GM19438 (cell line): ENCODE data around the gene PRR13.
"Not testable (repeated sequence)": the region's sequence is repeated elsewhere in the genome, so short reads cannot be mapped to it uniquely, and the experiment has no call there.

Experiments used
- ATAC-seq: cut with Tn5 transposase; IDR thresholded peaks from one replicate; pipeline ENCODE4 v1.9.1; 2021; ENCODE audit warnings: low read depth; ENCODE audit not compliant: unreplicated experiment

PRR13 gene, protein sequence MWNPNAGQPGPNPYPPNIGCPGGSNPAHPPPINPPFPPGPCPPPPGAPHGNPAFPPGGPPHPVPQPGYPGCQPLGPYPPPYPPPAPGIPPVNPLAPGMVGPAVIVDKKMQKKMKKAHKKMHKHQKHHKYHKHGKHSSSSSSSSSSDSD

DNA sequence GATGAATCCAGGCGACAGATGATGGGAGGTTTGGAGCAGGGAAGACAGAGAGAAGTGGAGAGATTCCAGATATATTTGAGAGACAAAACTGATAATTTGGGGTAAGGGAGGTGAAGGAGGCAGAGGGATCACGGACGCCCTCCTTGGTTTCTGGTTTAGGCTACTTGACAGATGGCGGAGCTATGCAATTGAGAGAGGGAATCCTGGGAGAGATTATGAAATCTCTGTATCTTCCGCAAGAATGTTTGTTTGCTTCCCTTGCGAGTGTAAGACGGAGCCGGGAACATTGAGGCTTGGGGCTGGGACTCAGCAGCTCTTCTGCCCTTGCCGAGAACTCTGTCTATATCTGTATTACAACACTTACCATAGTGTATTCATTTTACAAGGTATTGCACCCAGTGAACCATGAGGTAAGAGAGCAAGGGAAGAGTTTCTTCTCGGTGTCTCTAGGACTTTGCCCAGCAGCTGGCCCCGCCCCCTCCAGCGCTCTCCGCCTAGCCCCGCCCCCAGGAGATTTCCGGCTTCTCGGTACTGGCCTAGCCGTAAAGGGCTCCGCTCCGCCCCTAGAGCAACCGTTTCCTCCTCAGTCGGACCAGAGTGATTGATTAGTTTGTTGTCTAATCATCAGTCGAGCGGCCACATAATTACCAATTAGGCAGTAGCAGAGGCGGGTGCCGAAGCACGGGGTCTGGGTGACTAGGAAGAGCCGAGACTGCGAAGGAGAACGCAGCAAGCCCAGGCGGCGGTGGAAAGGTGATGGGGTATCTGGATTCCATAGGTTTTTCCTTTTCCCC, at the start of gene PRR13:
Gene PRR13, plus strand, starts transcription at position 695 of the 794 bp plus-strand sequence. CDS start 981 bp downstream, outside the sequence.
- ATAC-seq, result peak; percentile 97

DNA sequence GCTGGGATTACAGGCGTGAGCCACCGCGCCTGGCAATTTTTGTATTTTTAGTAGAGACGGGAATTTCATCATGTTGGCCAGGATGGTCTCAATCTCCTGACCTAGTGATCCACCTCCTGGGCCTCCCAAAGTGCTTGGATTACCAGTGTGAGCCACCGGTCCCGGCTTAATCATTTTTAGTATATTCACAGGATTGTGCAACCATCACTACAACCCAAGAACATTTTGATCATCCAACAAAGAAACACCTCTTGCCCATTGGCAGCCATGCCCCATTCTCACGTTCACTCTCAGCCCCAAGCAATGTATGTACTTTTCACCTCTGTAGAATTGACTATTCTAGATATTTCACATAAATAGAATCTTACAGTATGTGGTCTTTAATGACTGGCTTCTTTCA, 41.6 kb upstream of the PRR13 start:
- no peak for ATAC-seq

DNA sequence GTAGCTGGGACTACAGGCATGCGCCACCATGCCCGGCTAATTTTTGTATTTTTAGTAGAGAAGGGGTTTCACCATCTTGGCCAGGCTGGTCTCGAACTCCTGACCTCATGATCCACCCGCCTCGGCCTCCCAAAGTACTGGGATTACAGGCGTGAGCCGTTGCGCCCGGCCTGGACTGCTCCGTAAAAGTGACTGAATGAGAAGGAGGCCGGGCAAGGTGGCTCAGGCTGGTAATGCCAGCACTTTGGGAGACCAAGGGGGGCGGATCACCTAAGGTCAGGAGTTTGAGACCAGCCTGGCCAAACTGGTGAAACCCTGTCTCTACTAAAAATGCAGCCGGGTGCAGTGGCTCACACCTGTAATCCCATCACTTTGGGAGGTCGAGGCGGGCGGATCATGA, 39.2 kb upstream of the PRR13 start:
- not testable (repeated sequence) for ATAC-seq

DNA sequence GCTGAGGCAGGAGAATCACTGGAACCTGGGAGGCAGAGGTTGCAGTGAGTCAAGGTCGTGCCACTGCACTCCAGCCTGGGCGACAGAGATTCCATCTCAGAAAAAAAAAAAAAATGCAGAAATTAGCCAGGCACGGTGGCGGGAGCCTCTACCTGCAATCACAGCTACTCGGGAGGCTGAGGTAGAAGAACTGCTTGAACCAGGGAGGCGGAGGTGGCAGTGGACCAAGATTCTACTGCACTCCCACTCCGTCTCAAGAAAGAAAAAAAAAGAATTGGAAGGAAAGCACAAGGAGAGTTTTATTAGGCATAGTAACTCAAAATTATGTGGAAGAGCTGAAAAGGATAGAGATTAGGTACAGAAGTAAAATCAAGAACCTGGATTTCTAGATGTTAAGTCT, 38.7 kb upstream of the PRR13 start:
- ATAC-seq, result no peak

DNA sequence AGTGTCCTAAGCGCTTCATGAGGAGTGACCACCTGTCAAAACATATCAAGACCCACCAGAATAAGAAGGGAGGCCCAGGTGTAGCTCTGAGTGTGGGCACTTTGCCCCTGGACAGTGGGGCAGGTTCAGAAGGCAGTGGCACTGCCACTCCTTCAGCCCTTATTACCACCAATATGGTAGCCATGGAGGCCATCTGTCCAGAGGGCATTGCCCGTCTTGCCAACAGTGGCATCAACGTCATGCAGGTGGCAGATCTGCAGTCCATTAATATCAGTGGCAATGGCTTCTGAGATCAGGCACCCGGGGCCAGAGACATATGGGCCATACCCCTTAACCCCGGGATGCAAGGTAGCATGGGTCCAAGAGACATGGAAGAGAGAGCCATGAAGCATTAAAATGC, 30.6 kb upstream of the PRR13 start:
- ATAC-seq, result no peak

DNA sequence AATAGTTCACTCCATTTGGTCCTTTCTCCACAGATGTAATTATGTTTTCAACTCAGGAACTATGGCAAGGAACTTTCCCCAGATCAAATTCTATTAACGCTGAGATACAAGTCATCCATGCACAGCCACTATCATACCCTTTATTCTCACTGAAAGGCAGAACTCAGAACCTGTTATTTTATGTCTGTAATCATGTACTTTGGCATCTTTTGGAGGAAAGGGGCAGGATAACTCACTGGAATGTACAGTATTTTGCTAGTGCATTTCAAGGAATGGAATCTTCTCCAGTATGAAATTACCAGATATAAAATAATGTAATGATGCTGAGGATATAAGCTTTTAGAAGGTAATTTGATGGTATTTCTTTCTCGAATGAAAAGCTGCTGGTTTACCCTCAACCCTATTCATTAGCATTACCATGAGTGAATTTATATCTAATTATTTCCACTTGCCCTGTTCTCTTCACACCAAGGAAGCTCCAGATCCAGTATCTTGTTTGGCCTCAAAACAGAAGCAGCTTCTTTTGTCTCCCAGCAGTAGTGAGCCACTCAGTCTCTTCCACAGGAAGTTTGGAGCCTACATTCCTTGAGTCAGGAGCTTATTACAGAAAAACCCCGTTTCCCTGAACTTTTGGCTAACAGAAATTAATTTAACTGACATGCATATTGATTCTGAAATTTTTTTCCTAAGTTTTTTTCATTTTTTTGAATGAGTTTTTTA, 27.9 kb upstream of the PRR13 start:
- ATAC-seq, result no peak

DNA sequence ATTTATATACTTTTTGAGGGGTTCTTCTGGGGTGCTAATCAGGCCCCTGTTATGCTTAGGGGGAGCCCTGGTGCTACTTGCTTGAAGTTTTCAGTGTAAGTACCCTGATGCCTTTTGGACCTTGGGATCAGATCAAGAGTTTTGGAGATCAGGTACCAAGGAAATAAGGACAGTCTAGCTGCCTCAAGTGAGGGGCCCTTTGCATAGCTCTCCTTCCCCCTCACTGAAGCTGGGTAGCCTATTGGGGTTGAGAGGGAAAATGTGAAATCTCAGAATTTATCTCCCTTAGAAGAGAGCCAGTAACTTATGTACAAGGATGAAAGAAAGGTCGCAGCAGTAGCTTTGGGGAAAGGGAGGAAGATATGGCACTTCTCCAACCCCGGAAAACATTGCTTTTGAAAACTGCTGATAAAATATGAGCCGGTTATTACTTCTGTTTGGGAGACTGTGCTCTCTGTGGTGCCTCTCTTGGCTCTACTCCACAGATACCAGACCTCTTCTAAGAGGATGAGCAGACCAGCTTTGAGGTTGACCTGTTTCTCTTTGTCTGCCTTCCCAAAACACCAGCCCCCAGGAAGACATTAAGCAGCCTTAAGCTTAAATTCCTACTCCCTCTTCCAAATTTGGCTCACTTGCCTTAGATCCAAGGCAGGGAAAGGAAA, 26.6 kb upstream of the PRR13 start:
- ATAC-seq, result no peak

DNA sequence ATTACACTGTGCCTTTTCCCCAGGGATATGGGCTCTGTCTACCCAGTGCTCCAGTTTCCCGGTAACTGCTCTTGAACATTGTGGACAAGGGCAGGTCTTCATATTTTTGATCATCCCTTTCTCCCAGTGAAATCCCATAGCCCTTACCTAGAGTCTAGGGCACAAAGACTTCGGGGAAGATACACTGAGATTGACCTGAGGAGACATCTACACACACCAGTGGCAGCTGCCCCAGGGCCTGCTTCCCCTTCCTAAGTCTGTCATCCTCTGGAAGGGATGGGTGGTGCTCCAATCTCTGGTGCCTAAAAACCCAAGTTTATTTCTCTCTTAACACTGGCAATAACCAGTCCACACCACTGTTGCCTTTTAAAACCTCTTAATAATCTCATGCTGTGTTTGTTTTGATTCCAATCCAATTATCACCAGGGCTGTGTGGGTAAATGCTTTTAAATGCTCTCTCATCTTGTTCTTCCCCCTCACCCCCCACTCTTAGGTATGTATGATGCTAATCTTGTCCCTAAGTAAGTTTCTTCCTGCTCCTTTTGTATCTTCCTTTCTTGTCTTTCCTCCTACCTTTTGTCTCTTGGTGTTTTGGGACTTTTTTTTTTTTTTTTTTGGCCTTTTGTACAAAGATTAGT, 25.7 kb upstream of the PRR13 start:
- ATAC-seq, result not testable (repeated sequence)

DNA sequence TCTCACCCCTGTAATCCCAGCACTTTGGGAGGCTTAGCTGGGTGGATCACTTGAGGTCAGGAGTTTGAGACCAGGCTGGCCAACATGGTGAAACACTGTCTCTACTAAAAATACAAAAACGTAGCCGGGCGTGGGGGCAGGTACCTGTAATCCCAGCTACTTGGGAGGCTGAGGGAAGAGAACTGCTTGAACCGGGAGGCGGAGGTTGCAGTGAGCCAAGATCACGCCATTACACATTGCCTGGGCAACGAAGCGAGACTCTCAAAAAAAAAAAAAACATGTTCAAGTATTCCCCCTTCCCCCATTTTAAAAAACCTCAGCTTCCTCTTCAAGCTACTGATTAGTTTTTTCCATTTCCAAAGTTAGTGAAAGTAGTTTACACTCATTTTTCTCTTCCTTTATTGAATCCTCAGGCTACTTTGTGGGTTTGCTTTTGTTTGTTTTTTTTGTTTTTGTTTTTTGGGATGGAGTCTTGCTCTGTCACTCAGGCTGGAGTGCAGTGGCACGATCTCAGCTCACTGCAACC, 24.2 kb upstream of the PRR13 start:
- not testable (repeated sequence) for ATAC-seq

DNA sequence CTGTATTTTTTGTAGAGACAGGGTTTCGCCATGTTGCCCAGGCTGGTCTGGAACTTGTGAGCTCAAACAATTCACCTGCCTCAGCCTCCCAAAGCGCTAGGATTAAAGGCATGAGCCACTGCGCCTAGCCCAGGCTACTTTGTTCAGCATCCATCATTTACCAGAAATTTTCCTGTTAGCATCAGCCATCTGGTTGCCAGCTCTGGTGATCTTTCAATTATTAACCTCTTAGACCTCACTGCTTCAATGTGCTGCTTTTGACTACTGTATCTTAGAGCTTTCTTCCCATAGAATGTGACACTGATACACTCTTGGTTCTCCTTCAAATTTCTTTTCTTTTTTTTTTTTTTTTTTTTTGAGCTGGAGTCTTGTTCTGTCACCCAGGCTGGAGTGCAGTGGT, 23.3 kb upstream of the PRR13 start:
- ATAC-seq, result no peak

DNA sequence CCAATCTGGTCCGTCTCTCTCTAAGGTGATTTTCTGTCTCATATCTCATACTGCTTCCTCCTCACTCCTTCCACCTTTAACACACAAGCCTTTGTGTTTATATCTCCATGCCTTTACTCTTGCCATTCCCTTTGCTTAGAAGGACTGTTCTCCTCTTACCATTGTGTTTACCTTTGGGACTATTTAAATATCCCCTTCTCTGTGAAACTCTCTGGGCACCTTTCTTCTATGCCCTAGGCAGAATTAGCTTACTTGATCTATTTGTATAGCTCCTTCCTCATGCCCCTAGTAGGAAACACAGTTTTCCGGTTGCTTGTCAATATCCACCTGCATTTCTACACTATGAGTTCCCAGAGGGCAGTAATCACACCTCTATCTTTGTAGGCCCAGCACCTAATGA, 21.8 kb upstream of the PRR13 start:
- no peak for ATAC-seq

DNA sequence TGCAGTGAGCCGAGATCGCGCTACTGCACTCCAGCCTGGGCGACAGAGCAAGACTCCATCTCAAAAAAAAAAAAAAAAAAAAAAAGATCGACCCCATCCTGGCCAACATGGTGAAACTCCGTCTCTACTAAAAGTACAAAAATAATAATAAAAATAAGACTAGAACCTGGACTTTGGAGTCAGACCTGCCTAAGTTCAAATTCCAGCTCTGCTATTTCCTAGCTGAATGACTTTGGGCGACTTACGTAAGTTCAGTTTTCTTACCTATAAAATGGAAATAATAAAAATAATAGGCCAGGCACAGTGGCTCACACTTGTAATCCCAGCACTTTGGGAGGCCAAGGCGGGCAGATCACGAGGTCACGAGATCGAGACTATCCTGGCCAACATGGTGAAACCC, 19.3 kb upstream of the PRR13 start:
- ATAC-seq, result not testable (repeated sequence)

DNA sequence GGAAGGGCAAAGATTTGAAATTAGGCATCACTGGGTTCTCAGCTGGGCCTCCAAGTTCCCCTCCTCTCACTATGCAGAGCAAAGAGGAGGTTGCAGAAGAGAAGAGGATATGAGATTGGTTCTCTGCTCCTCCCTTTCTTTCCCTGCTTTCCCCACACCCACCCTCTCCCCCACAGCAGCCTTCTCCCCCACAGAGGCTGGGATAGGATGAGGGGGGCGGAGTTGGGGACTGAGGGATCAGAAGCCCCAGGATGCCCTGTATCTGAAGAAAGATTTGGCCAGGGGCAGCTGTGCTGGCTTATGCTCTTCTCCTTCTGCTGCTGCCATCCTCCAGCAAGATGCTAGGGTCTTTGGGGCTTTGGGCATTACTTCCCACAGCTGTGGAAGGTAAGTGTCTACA, 17.9 kb upstream of the PRR13 start, which contains the start of gene AMHR2:
Gene AMHR2, plus strand, starts transcription at position 259 of the 400 bp plus-strand sequence. Its CDS starts 80 bp downstream, at position 339.
- no peak for ATAC-seq

DNA sequence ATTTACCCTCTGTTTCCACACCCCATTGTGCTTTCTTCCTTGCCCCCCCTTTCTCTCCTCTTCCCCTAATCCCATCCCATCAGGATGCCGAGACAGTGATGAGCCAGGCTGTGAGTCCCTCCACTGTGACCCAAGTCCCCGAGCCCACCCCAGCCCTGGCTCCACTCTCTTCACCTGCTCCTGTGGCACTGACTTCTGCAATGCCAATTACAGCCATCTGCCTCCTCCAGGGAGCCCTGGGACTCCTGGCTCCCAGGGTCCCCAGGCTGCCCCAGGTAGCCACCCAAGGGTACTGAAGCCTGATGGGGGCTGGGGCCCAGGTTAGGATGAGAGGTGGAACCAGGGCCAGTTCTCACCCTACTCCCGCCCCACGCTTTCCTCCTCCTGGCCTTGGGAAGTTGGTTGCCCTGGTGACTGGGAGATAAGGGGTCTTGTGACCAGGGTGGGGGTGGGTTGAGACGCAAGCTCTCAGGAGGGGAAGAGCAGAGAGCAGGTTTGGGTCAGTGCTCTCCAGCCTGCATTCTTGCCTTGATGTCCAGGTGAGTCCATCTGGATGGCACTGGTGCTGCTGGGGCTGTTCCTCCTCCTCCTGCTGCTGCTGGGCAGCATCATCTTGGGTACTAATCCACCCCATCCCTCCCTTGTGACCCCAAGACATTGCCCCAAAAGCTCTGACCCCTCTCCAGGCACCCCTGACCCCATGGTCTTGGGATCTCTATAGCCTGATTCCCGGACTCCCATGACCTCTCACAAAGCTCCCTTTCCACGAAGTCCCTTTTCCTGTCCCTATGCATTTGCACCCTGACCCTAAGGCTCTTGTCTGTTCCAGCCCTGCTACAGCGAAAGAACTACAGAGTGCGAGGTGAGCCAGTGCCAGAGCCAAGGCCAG, 16.7 kb upstream of the PRR13 start:
- no peak for ATAC-seq

DNA sequence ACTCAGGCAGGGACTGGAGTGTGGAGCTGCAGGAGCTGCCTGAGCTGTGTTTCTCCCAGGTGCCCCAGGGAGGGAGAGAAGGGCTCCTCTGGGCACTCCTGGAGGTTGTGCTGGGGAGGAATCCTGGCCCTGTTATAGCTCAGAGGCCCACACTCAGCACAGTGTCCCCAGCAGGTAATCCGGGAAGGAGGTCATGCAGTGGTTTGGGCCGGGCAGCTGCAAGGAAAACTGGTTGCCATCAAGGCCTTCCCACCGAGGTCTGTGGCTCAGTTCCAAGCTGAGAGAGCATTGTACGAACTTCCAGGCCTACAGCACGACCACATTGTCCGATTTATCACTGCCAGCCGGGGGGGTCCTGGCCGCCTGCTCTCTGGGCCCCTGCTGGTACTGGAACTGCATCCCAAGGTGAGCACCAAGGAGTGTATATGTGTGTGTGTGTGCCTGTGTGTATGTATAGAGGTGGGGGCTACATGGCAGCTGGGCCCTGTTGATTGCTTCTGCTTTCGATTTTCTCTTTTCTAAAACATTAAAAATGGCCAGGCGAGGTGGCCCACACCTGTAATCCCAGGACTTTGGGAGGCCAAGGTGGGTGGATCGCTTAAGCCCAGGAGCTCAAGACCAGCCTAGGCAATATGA, 15.9 kb upstream of the PRR13 start:
- ATAC-seq, result no peak

DNA sequence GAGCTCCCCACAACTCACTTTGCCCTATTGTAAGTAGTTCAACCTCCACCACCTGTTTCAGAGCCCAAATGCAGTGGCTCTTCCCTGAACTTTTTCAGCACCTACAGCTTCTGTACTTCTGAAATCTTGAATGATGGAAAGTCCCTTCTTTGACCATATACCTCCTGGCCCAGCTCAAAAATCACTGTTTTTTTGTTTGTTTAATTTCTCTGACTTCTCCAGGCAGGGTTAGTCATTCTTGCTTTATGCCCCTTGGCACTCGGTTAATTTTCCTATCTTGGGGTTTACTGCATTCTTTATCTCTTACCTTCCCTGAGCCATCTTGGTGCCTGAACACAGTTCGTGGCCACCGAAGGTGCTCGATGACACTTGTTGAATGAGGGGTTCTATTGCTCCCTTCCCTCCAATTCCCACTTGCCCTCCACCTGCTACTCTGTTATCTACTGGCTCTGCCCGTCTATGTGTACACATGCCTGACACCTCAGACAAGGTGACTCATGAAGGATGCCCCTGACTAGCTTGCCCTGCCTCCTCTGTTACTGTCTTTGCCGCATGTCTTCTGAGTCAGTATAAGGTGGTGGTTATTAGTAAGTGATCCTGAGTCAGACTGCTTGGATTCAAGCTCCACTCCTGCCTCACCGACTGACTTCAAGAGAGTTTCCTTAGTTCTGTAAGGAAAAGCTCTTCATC, 13.5 kb upstream of the PRR13 start:
- ATAC-seq, result no peak

DNA sequence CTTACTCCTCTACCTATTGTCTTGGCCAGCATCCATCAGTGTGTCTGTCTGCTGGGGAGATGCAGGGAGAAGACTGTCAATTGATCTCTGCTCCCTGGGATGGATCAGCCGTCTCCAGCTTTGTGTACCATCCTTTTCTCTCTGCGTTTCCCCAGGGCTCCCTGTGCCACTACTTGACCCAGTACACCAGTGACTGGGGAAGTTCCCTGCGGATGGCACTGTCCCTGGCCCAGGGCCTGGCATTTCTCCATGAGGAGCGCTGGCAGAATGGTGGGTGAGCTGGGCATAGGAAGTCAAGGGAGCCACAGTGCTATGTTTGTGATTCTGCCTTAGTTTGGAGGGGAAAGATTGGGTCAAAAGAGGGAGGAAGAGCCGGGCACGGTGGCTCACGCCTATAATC, 12.8 kb upstream of the PRR13 start:
- ATAC-seq, result no peak

DNA sequence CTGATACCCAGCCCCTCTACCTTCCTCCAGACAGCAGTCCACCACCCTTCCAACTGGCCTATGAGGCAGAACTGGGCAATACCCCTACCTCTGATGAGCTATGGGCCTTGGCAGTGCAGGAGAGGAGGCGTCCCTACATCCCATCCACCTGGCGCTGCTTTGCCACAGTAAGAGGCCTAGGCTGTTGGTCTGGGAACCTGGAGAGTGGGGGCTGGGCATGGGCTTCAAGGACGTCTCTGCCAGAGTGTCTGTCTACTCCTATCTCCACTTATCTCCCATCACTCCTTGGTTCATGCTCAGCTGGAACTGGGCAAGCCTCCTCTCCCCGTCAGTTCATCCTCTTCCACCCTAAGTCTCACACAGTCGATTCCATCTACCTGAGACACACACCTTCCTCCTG, 11.4 kb upstream of the PRR13 start:
- no peak for ATAC-seq
